ENCODE results near the gene SSRP1.
"Not testable (repeated sequence)": the region's sequence is repeated elsewhere in the genome, so short reads cannot be mapped to it uniquely, and the experiment has no call there.

Gene SSRP1

DNA sequence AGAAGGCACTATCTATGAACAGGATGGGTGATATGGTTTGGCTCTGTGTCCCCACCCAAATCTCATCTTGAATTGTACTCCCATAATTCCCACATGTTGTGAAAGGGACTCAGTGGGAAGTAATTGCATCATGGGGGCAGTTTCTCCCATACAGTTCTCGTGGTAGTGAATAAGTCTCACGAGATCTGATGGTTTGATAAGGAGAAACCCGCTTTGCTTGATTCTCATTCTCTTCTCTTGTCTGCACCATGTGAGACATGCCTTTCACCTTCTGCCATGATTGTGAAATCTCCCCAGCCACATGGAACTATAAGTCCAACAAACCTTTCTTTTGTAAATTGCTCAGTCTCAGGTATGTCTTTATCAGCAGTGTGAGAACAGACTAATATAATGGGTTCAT is 39.5 kb downstream of the SSRP1 start:
- not testable (repeated sequence) for DNase-seq

GRCh38 chr11:57294225-57295131 is 41.2 kb downstream of the SSRP1 start:
- peak; percentile 12 to 27 for DNase-seq

GRCh38 chr11:57290288-57290687 is 45.4 kb downstream of the SSRP1 start:
- DNase-seq: no peak

DNA sequence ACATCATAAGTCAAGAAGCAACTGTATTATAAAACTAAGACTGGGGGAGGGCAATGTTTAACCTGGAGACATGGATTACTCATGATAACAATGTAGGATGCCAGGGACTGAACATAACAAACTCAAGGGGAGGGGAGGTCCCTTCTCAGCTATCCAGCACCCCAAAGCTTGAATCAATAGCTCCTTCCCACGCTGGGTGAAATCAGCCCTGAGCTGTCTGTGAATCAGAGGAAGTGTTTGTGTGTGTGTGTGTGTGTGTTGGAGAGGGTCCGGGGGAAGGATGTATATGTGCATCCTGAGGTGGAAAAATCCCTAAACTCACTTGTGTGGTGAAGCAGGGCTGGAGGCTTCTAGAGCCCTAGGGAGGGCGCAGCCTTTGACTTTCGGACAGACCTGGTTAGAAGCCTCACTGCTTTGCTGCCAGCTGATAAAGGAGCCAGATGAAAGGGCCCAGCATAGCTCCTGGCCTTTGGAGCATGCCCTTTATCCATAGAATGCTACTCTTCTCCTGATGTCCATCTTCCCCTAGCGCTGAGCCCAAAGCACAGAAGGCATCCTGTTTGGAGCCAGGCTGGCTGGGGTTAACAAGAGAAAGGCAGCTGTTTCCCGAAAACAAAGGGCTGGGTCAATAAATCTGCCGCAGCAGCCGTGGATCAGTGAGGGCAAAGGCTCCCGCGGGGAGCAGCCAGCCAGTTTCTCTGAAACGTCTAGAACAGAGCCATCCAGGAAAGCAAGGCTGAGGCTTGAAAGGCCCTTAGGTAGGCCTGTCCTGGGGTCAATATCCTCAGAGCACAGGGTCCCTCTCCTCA is 46.7 kb downstream of the SSRP1 start:
- DNase-seq: peak in 1 of 2 experiments; percentile 57

DNA sequence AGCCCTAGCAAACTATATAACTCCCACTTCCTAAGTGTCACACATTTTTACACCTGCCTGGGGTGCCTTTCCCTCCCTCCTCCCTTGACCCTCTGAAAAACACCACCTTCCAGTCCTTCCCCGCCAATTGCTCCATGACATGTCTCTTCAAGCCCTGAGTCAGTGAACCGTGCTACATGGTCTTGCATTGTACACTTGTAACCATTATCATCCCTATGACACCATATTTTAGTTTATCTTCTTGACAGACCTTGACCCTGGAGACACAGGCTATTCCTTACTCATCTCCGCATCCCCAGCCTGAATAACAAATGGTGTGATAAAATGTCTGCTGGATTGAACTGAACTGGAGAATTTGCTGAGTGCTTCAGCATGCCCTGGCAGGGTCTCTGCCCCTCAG is 47.8 kb downstream of the SSRP1 start:
- DNase-seq: no peak

DNA sequence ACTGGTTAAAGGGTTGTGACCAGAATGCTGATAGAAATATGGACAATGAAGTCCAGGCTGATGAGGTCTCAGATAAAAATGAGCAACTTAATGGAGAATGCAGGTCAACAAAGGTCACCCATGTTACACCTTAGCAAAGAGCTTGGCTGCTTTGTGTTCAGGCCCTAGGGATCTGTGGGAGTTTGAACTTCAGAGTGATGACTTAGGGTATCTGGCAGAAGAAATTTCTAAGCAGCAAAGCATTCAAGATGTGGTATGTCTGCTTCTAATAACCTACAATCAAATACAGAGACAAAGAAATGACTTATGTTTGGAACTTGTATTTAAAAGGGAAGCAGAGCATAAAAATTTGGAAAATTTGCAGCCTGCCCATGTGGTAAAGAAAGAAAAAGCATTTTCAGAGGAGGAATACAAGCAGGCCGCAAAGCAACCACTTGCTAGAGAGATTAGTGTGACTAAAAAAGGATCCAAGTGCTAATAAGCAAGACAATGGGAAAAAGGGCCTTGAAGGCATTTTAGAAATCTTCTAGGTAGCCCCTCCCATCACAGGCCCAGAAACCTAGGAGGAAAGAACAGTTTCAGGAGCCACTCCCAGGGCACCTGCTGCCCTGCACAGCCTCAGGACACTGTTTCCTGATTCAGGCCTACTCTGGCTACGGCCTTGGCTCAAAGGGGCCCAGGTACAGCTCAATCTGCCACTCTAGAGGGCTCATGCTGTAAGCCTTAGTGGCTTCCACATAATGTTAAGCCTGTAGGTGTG is 52.3 kb downstream of the SSRP1 start:
- no peak for DNase-seq

DNA sequence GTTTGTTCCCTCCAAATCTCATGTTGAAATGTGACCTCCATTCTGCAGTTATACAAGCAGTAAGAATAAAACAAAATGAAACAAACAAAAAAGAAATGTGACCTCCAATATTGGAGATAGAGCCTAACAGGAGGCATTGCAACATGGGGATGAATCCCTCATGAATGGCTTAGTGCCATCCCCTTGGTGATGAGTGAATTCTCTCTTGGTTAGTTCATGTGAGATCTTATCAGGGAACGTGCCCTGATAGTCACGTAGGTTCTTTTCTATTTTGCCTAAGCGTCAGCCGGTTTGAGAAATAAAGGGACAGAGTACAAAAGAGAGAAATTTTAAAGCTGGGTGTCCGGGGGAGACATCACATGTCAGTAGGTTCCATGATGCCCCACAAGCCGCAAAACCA is 54.1 kb downstream of the SSRP1 start:
- DNase-seq: not testable (repeated sequence)

DNA sequence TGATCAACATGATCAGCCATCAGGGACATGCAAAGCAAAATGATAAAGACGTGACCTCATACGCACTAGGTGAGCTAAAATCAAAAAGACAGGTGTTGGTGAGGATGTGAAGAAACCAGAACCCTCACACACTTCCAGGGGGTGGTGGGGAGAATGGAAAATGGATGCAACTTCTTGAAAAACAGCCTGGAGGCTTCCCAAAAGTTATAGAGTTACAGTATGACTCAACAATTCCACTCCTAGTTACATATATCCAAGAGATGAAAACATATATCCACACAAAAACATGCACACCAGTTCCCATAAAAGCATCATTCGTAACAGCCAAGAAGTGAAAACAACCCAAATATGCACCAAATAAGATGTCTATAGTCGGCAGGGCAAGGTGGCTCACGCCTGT is 56.6 kb downstream of the SSRP1 start:
- DNase-seq: no peak

GRCh38 chr11:57278721-57279095 is 57.0 kb downstream of the SSRP1 start:
- no peak for DNase-seq

DNA sequence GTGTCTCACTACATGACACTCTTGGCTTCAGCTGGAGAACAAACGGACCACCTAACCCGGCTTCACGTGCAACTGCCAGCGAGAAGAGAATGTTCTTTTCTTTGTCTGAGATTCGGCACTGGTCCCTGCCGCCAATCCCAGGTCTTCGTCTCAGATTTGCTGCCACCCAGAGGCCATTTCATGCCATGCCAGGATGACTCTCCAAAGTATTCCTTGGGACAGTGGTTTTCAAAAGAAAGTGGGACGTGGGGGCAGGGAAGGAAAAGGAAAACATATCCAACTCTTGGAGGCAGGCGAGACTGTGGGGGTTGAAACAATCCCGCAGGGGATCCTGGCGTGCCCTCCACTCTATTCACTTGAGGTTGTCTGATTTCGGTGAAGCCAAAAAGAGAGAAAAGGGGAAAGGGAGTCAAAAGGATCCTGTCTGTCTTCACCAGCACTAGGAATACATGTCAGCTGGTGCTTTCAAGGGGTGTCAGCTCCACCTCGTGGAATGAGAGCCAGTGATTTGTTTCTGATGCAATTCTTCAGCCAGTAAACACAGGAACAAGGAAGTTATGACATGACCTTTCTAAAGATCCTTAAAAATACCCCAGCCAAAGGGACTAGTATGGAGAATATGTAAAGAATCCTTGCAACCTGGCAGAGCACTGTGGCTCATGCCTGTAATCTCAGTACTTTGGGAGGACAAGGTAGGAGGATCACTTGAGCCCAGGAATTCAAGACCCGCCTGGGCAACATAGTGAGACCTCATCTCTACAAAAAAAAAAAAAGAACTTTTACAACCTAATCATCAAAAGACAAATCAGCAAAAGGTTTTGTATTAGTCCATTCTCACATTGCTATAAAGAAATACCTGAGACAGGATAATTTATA is 57.6 kb downstream of the SSRP1 start:
- peak; percentile 13 to 43 for DNase-seq

GRCh38 chr11:57276971-57277675 is 58.6 kb downstream of the SSRP1 start:
- no peak for DNase-seq

- no peak for DNase-seq
Observed at GRCh38 chr11:57276169-57276970, 59.3 kb downstream of the SSRP1 start.

Measured in NCI-H2081 (cell line).